ENCODE measurements around the gene DKK2.

Gene DKK2

GRCh38 chr4:107035819-107036583 lies at the start of gene DKK2:
Gene DKK2 (minus strand): TSS chr4:107036313. CDS start chr4:107035591, 722 bp downstream.
- DNase-seq (ENCODE audit: low spot score), result peak; percentile 21

- no peak for DNase-seq (ENCODE audit: low spot score)
Observed at GRCh38 chr4:107077192-107077591, 41.1 kb upstream of the DKK2 start.

GRCh38 chr4:107072836-107073736 lies 37.0 kb upstream of the DKK2 start:
- DNase-seq (ENCODE audit: low spot score), result no peak

- no peak for DNase-seq (ENCODE audit: low spot score)
Observed at GRCh38 chr4:107071108-107071507, 35.0 kb upstream of the DKK2 start.

- DNase-seq (ENCODE audit: low spot score), result peak; percentile 11
Observed at GRCh38 chr4:107069049-107069448, 32.9 kb upstream of the DKK2 start.

GRCh38 chr4:107068116-107068515 lies 32.0 kb upstream of the DKK2 start:
- no peak for DNase-seq (ENCODE audit: low spot score)

GRCh38 chr4:107066621-107067020 lies 30.5 kb upstream of the DKK2 start:
- no peak for DNase-seq (ENCODE audit: low spot score)

- DNase-seq (ENCODE audit: low spot score), result no peak
Observed at GRCh38 chr4:107065201-107065600, 29.1 kb upstream of the DKK2 start.

GRCh38 chr4:107060388-107060787 lies 24.3 kb upstream of the DKK2 start:
- no peak for DNase-seq (ENCODE audit: low spot score)

GRCh38 chr4:107058828-107059227 lies 22.7 kb upstream of the DKK2 start:
- DNase-seq (ENCODE audit: low spot score), result peak; percentile 47

- peak; percentile 18 for DNase-seq (ENCODE audit: low spot score)
Observed at GRCh38 chr4:107050525-107051135, 14.5 kb upstream of the DKK2 start.

GRCh38 chr4:107046261-107046660 lies 10.1 kb upstream of the DKK2 start:
- no peak for DNase-seq (ENCODE audit: low spot score)

GRCh38 chr4:107044170-107044569 lies 8.1 kb upstream of the DKK2 start:
- DNase-seq (ENCODE audit: low spot score), result no peak

- peak; percentile 51 for DNase-seq (ENCODE audit: low spot score)
Observed at GRCh38 chr4:107037199-107037584, 1.1 kb upstream of the DKK2 start.

GRCh38 chr4:107036584-107037198 lies 578 bp upstream of the DKK2 start:
- no peak for DNase-seq (ENCODE audit: low spot score)

GRCh38 chr4:107034996-107035818 lies 906 bp downstream of the DKK2 start:
- peak; percentile 35 for DNase-seq (ENCODE audit: low spot score)

- DNase-seq (ENCODE audit: low spot score), result peak; percentile 42
Observed at GRCh38 chr4:107034091-107034995, 1.8 kb downstream of the DKK2 start.

GRCh38 chr4:107027379-107027778 lies 8.7 kb downstream of the DKK2 start:
- DNase-seq (ENCODE audit: low spot score), result no peak

GRCh38 chr4:107018344-107018735 lies 17.8 kb downstream of the DKK2 start:
- DNase-seq (ENCODE audit: low spot score), result peak; percentile 9

All from AG08395 (cell line).